ENCODE results near the gene DOCK11.

Gene DOCK11

GRCh38 chrX:118534716-118535493, 39.3 kb downstream of the DOCK11 start:
- DNase-seq: no peak

- no peak for DNase-seq
These were observed 40.6 kb downstream of the DOCK11 start for GRCh38 chrX:118536204-118536603.

- peak; percentile 60 for DNase-seq
These were observed 41.3 kb downstream of the DOCK11 start for GRCh38 chrX:118536687-118537461.

- DNase-seq: no peak
These were observed 42.8 kb downstream of the DOCK11 start for GRCh38 chrX:118538386-118538785.

- no peak for DNase-seq
These were observed 44.7 kb downstream of the DOCK11 start for GRCh38 chrX:118540342-118540741.

- DNase-seq: no peak
These were observed 45.9 kb downstream of the DOCK11 start for GRCh38 chrX:118541482-118541881.

- no peak for DNase-seq
These were observed 49.9 kb downstream of the DOCK11 start for GRCh38 chrX:118545510-118545909.

- DNase-seq: no peak
These were observed 53.2 kb downstream of the DOCK11 start for GRCh38 chrX:118548841-118549240.

- no peak for DNase-seq
These were observed 55.2 kb downstream of the DOCK11 start for GRCh38 chrX:118550792-118551191.

- no peak for DNase-seq
These were observed 55.8 kb downstream of the DOCK11 start for GRCh38 chrX:118551426-118551825.

GRCh38 chrX:118552121-118552900, 56.7 kb downstream of the DOCK11 start:
- DNase-seq: peak; percentile 17

GRCh38 chrX:118553042-118553710, 57.6 kb downstream of the DOCK11 start:
- no peak for DNase-seq

- no peak for DNase-seq
These were observed 58.9 kb downstream of the DOCK11 start for GRCh38 chrX:118554511-118554910.

GRCh38 chrX:118558926-118559325, 63.3 kb downstream of the DOCK11 start:
- DNase-seq: no peak

GRCh38 chrX:118560489-118560888, 64.9 kb downstream of the DOCK11 start:
- no peak for DNase-seq

- DNase-seq: no peak
These were observed 67.1 kb downstream of the DOCK11 start for GRCh38 chrX:118562582-118563164.

GRCh38 chrX:118564498-118564897, 68.9 kb downstream of the DOCK11 start:
- no peak for DNase-seq

- no peak for DNase-seq
These were observed 70.2 kb downstream of the DOCK11 start for GRCh38 chrX:118565853-118566252.

- no peak for DNase-seq
These were observed 70.7 kb downstream of the DOCK11 start for GRCh38 chrX:118566359-118566758.

- DNase-seq: no peak
These were observed 74.1 kb downstream of the DOCK11 start for GRCh38 chrX:118569676-118570075.

GRCh38 chrX:118570209-118570608, 74.6 kb downstream of the DOCK11 start:
- DNase-seq: no peak

- DNase-seq: no peak
These were observed 76.2 kb downstream of the DOCK11 start for GRCh38 chrX:118571836-118572235.

All from CD4-positive, alpha-beta T cell treated with Interleukin-6 for 4 hours (primary cell).